Mesothelial cell of epicardium (in vitro differentiated cells): ENCODE measurements around the gene TCF4. TPM values are rescaled to one million over a fixed set of nuclear protein-coding genes. Genes with fewer than 3 reads are reported as not detected.

Source experiments
- DNase-seq, 2 experiments: peaks; one replicate each; pipeline ENCODE4 v3.0.0; 2021; ENCODE audit warnings: low spot score in 2 of 2; ENCODE audit not compliant: unreplicated experiment in 2 of 2
- H3K27ac Mint-ChIP-seq: 2 replicates; pipeline ENCODE4 v1.8.0; 2021; ENCODE audit warnings: mixed read lengths
- H3K27me3 Mint-ChIP-seq: 2 replicates; pipeline ENCODE4 v1.8.0; 2021; ENCODE audit warnings: low read depth, mixed read lengths
- H3K36me3 Mint-ChIP-seq: 2 replicates; pipeline ENCODE4 v1.8.0; 2021; ENCODE audit warnings: mixed read lengths
- H3K4me1 Mint-ChIP-seq: 2 replicates; pipeline ENCODE4 v1.8.0; 2021; ENCODE audit warnings: mixed read lengths
- H3K4me3 Mint-ChIP-seq: 2 replicates; pipeline ENCODE4 v1.8.0; 2021; ENCODE audit warnings: mild to moderate bottlenecking, moderate library complexity, mixed read lengths
- H3K9me3 Mint-ChIP-seq: 2 replicates; pipeline ENCODE4 v1.8.0; 2021; ENCODE audit warnings: mixed read lengths
- CTCF ChIP-seq: fragments of 200-600 bp; sonication (generic); IDR thresholded peaks from one replicate; pipeline ENCODE4 v1.5.0; 2021; ENCODE audit warnings: antibody characterized with exemption; ENCODE audit not compliant: unreplicated experiment
- total RNA-seq: library from RNA; stranded (reverse); gene quantifications from 3 replicates; pipeline ENCODE4 v1.2.1, GENCODE V29; 2021

The TCF4 gene
- total RNA-seq, 1 donor from 2014 or later: 224 TPM

GRCh38 chr18:55248495-55248894, 339.5 kb downstream of the TCF4 start:
- H3K4me3 Mint-ChIP-seq: no peak overlapping the region
- no peaks in the 10 kb centered on the region for H3K27me3 Mint-ChIP-seq
- H3K4me1 Mint-ChIP-seq: peaks cover 55% of the 10 kb centered on the region
- no peak overlapping the region for H3K27ac Mint-ChIP-seq
- H3K9me3 Mint-ChIP-seq: no peaks in the 10 kb centered on the region
- no peak for DNase-seq
- H3K36me3 Mint-ChIP-seq: peaks cover 30% of the 10 kb centered on the region
- no peak for TF ChIP-seq CTCF

GRCh38 chr18:55247032-55247431, 341.0 kb downstream of the TCF4 start:
- peaks cover 51% of the 10 kb centered on the region for H3K4me1 Mint-ChIP-seq
- H3K4me3 Mint-ChIP-seq: no peak overlapping the region
- H3K27ac Mint-ChIP-seq: peak overlapping the region; percentile 47
- H3K36me3 Mint-ChIP-seq: peaks cover 23% of the 10 kb centered on the region
- DNase-seq: no peak
- H3K27me3 Mint-ChIP-seq: no peaks in the 10 kb centered on the region
- TF ChIP-seq CTCF: no peak
- no peaks in the 10 kb centered on the region for H3K9me3 Mint-ChIP-seq

- Mint-ChIP-seq H3K27me3 (no peaks in the 10 kb centered on the region), H3K27ac (peak overlapping the region; percentile 17), H3K9me3 (no peaks in the 10 kb centered on the region), H3K4me1 (peaks cover 47% of the 10 kb centered on the region), H3K36me3 (peaks cover 20% of the 10 kb centered on the region), H3K4me3 (no peak overlapping the region)
- TF ChIP-seq CTCF: no peak
- no peak for DNase-seq
Measured at GRCh38 chr18:55246278-55246677, 341.7 kb downstream of the TCF4 start.

- no peak overlapping the region for H3K4me3 Mint-ChIP-seq
- H3K27me3 Mint-ChIP-seq: no peaks in the 10 kb centered on the region
- H3K9me3 Mint-ChIP-seq: no peaks in the 10 kb centered on the region
- no peak for DNase-seq
- H3K36me3 Mint-ChIP-seq: peaks cover 15% of the 10 kb centered on the region
- no peak for TF ChIP-seq CTCF
- H3K4me1 Mint-ChIP-seq: peaks cover 48% of the 10 kb centered on the region
- H3K27ac Mint-ChIP-seq: peak overlapping the region; percentile 87
Measured at GRCh38 chr18:55245211-55245614, 342.8 kb downstream of the TCF4 start.

DNA sequence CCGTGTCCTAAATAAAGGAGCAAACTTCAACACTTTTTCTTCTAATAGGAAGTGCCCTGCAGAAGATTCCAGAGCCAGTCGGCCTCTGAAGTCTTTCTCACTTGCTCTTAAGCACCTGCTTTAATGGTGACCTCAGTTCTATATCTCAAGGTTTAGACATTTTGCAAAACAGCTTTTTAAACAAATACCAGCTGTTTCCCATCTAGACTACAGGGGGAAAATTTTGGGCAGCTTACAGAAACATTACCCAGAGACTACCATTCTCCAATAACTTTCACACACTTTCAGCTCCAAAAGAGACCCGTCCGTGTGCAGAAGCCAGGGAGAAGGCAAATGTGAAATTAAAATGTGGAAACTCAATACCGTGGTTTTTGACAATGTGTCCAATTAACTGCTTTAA, 343.4 kb downstream of the TCF4 start:
- Mint-ChIP-seq H3K36me3 (peaks cover 14% of the 10 kb centered on the region), H3K27ac (peak overlapping the region; percentile 87), H3K4me1 (peaks cover 52% of the 10 kb centered on the region), H3K4me3 (no peak overlapping the region), H3K27me3 (no peaks in the 10 kb centered on the region), H3K9me3 (no peaks in the 10 kb centered on the region)
- no peak for DNase-seq
- no peak for TF ChIP-seq CTCF

- H3K9me3 Mint-ChIP-seq: no peaks in the 10 kb centered on the region
- DNase-seq: no peak
- no peak overlapping the region for H3K4me3 Mint-ChIP-seq
- peak overlapping the region; percentile 87 for H3K27ac Mint-ChIP-seq
- H3K4me1 Mint-ChIP-seq: peaks cover 54% of the 10 kb centered on the region
- TF ChIP-seq CTCF: no peak
- H3K27me3 Mint-ChIP-seq: no peaks in the 10 kb centered on the region
- peaks cover 11% of the 10 kb centered on the region for H3K36me3 Mint-ChIP-seq
Measured at GRCh38 chr18:55243857-55244256, 344.1 kb downstream of the TCF4 start.
